Renal cortical epithelial cell (primary cell): Measurements from ENCODE around the gene CHAD. TPM values are rescaled to one million over a fixed set of nuclear protein-coding genes. Genes with fewer than 3 reads are reported as not detected.

ENCODE experiments used
- DNase-seq: peaks from one replicate; pipeline ENCODE4 v3.0.0-alpha.2; 2011; ENCODE audit warnings: low read depth
- total RNA-seq: library from RNA; depleted of rRNA; stranded (reverse); fragments of >200 nt; gene quantifications from 2 replicates; pipeline ENCODE4 v1.2.3, GENCODE V29; 2014

The CHAD gene
- total RNA-seq, 1 donor from 2014 or later = not detected

DNA sequence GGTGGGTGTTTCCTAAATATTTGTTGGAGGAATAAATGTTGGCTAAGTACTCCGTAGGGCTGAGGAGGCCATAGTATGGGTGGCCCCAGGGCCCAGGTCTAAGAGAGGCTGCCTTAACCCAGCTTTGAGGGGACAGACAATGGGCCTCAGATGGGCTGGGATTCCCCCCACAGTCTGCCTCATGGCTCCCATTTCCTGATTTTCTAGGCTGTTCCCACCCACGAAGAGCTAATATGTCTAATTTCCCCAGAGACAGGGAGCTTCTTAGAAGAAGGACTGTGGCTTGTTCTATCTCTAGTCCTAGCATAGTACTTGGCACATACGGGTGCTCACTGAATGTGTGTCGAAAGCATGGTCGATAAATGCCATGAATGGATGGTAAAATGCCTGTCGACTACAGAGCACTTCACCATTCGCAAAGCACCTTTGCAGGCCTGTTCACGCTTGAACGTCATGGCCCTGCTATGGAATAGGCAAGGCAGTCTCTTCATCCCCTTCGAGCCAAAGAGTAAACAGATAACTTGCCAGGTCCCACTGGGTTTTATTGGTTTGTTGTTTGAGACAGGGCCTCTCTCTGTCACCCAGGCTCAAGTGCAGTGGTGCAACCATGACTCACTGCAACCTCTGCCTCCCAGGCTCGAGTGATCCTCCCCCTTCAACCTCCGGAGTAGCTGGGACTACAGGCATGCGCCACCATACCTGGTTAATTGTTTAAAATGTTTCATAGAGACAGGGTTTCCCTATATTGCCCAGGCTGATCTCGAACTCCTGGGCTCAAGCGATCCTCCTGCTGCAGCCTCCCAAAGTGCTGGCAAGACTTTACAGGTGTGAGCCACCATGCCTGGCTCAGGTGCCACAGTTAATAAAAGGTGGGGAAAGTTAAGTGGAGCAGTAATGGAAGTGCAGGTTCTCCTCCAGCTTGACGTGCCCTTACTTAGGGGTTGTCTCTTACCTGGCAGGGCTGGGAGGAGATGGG lies 9.7 kb downstream of the CHAD start:
- peak; percentile 74 for DNase-seq

GRCh38 chr17:50458270-50458669 lies 10.4 kb downstream of the CHAD start:
- peak; percentile 8 for DNase-seq

- DNase-seq = no peak
These were observed 11.1 kb downstream of the CHAD start for GRCh38 chr17:50457621-50458020.

DNA sequence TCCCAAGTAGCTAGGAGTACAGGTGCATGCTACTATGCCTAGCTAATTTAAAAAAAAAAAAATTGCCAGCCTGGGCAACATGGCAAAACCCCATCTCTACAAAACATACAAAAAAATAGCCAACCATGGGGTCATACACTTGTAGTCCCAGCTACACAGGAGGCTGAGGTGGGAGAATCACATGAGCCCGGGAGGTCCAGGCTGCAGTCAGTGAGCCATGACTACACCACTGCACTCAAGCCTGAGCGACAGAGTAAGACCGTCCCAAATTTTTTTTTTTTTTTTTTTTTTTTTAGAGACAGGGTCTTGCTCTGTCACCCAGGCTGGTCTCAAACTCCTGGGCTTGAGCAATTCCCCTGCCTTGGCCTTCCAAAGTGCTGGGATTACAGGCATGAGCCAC lies 14.8 kb downstream of the CHAD start:
- DNase-seq = no peak

DNA sequence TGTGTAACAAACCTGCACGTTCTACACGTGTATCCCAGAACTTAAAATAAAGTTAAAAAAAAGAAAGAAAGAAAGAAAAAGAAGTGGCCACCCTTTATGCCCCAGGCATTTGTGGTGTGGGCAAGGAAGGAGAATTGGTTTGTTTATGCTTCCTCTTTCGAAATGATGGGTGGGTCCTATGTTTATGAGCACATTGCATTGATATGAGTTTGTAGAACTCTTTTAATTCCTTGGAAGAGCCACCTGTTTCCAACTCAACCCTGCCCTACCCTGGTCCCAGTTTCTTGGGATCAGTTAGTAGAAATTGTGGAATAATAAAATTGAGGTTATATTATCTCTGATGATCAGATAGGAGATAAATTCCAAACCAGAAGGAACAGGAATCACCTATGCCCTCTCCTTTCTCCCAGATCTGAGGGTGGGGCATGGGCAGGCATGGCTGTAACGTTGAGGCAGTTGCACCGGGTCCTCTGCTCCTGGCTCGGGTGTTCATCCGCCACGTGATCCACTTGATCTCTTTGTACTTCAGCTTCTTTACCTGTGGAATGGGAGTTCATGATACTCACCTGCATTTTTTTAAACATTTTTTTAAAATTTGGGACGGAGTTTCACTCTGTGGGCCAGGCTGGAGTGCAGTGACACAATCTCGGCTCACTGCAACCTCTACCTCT lies 15.9 kb downstream of the CHAD start:
- peak; percentile 63 for DNase-seq

GRCh38 chr17:50451943-50452629 lies 16.6 kb downstream of the CHAD start:
- DNase-seq = no peak

- no peak for DNase-seq
These were observed 20.0 kb downstream of the CHAD start for GRCh38 chr17:50448643-50449042.

- no peak for DNase-seq
These were observed 20.6 kb downstream of the CHAD start for GRCh38 chr17:50447870-50448595.

DNA sequence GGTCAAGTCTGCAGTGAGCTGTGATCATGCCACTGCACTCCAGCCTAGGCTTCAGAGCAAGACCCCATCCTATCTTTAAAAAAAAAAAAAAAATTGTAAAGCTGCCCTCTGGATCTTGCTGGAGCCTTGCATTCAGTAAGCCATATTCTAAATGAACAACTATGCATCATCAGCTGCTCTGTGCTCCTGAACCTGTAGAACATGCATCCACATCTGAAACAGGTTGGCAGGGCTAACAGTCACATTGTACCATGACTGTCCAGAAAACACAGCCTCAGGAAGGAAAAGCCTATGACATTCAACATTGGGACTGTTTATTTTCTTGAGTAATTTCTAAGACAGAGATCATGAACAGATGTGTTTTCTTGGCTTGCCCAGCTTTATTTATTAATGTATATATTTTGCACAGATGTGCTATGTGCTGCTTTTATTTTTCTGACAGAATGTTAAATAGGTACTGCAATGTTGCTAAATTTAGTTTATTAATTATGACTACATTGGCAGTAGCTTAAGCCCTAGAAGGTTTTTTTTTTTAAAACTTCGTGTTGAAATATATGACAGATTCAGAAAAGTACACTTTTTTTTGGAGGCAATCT lies 22.9 kb downstream of the CHAD start:
- DNase-seq = no peak

DNA sequence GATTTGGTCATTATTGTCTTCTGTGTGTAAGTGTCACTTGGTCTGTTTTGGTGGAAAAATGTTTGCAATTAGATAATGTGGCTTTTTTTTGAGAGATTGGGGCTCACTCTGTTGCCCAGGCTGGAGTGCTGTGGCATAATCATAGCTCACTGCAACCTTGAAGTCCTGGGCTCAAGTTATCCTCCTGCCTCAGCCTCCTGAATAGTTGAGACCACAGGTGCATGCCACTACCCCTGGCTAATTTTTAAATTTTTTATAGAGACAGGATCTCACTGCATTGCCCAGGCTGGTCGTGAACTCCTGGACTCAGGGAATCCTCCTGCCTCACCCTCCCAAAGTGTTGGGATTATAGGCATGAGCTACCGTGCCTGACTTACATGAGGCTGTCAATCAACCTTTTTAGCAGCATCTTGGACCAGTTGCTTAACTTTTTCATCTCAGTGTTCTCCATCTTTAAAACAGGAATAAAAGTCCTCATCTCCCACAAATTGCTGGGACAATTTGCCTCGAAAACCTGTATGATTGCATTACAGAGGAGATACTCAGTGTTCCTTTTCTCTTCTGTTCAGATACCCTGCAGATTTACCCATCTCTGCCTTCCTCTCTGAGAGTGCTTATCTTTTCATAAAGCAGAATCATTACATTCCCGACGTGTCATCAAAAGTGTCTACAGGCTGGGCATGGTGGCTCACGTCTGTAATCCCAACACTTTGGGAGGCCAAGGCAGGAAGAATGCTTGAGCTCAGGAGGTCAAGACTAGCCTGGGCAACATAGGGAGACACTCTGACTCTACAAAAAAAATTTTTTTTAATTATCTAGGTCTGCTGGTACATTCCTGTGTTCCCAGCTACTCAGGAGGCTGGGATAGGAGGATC lies 23.6 kb downstream of the CHAD start:
- DNase-seq = no peak

DNA sequence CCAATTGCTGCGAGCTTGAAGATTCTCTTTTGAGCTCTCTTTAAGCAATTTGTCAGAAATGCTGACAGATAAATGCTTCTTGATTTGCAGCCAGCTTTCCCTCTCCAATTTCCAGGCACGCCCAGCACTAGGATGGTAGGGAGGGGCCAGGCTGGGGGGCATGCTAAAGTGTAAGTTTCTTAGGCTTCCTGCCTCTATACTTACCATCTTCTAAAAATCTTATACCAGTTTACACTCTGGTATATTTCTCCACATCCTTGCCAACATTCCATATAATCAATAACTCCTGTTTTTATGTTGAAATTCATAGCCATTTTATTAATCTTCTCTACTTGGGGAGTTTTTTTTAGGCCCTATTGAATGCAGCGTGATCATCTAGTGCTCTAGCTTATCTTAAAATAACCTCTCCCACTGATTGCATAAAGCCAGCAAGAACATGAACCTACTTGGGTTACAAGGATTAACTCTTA lies 25.1 kb downstream of the CHAD start:
- DNase-seq = no peak

DNA sequence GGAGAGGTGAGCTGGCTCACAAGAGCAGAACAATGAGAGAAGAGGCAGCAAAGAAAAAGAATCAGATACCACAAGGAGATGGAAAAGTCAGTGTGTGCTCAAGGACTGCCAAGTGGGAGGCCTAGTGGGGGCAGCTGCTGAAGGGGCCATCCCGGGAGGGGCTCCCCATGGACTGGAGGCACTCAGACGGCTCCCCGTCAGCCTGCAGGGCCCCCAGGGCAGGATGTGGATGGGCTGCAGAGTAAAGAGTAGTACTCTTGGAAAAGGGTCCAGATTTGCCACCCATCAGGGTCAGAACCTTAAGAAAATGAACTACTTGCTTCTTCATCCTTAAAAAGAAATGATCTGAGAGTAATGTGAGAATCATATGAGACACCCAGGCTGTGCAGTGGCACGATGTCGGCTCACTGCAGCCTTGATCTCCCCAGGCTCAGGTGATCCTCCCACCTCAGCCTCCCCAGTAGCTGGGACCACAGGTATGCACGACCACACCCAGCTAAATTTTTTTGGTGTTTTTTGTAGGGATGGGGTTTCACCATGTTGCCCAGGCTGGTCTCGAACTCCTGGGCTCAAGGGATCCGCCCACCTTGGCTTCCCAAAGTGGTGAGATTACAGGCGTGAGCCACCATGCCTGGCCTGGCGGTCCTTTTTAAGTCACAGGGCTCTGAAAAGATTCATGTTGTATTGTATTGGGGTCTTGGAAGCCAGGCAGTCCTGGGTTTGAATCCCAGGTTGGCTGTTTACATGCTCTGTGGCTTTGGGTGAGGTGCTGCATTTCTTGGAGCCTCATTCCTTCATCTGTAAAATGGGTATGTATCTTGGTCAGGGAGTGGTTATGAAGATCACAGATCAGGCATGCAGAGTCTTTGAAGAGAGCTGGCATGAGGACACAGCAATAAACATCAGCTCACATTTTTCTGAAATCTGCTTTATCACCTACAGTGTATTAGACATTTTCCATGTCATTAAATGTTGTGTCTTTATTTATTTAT lies 27.5 kb downstream of the CHAD start:
- DNase-seq = no peak

- DNase-seq = peak; percentile 54
These were observed 28.4 kb downstream of the CHAD start for GRCh38 chr17:50440172-50440837.

- no peak for DNase-seq
These were observed 29.7 kb downstream of the CHAD start for GRCh38 chr17:50439008-50439407.

DNA sequence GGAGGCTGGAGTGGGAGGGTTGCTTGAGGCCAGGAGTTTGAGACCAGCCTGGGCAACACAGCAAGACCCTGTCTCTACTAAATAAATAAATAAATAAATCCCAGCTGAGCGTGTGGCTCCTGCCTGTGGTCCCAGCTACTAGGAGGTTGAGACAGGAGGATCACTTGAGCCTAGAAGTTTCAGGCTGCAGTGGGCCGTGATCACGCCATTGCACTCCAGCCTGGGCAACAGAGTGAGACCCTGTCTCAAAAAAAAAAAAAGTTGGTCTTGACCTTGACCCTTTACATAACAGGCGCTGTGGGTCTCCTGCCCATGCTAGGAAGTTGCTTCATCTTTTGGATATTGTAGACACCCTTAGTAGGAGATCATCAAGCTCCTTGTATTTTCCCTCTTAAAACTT lies 31.3 kb downstream of the CHAD start:
- DNase-seq = no peak

DNA sequence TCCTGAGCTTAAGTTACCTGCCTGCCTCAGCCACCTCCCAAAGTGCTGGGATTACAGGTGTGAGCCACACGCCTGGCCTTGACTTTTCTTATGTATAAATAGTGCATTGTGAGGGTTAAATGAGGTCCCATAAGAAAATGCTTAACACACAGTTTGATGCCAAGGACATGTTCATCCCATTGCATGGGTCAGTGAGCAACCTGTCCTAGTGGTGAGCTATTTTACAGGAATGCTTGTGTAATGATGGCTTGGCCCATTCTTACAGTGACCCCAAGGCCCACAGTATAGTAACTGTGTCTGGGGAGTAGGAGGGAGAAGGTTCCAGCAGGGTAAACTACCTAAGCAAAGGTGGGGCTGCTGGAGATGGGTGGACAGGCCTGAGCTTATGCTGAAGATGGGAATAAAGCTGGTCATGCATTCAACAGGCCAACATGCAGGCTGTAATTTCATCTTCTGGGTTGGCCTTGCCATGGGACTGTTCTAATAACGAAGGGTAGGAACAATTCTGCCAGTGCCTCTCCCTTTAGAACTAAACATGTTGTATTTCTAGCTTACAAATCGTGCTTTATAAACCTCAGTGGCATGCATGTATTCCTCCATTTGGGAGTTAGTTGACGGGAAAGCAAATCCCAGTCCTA lies 36.4 kb downstream of the CHAD start:
- DNase-seq = peak; percentile 76

- peak; percentile 33 for DNase-seq
These were observed 37.7 kb downstream of the CHAD start for GRCh38 chr17:50430821-50431618.
